Parathyroid adenoma (tissue), 2 donors: Measurements from ENCODE around the gene N4BP3.

ENCODE experiments used
- H2AFZ ChIP-seq: fragments of 300-600 bp; sonication (generic); one replicate; pipeline ENCODE4 v1.7.0; 2017; ENCODE audit warnings: antibody characterized with exemption, mild to moderate bottlenecking
- H3K27ac ChIP-seq: fragments of 300-600 bp; sonication (generic); one replicate; pipeline ENCODE4 v1.7.0; 2017
- H3K27me3 ChIP-seq: fragments of 300-600 bp; sonication (generic); one replicate; pipeline ENCODE4 v1.7.0; 2017; ENCODE audit warnings: low read length; ENCODE audit not compliant: control insufficient read depth, insufficient read depth
- H3K36me3 ChIP-seq: fragments of 300-600 bp; sonication (generic); one replicate; pipeline ENCODE4 v1.7.0; 2017; ENCODE audit warnings: low read length; ENCODE audit not compliant: control insufficient read depth, insufficient read depth
- H3K4me1 ChIP-seq: fragments of 300-600 bp; sonication (generic); one replicate; pipeline ENCODE4 v1.7.0; 2017; ENCODE audit warnings: control low read depth
- H3K4me2 ChIP-seq: fragments of 300-600 bp; sonication (generic); one replicate; pipeline ENCODE4 v1.7.0; 2017; ENCODE audit warnings: low read length
- H3K4me3 ChIP-seq: fragments of 300-600 bp; sonication (generic); one replicate; pipeline ENCODE4 v1.7.0; 2017; ENCODE audit warnings: low read depth, low read length
- H3K79me2 ChIP-seq: fragments of 300-600 bp; sonication (generic); one replicate; pipeline ENCODE4 v1.7.0; 2017; ENCODE audit warnings: control low read depth
- H3K9ac ChIP-seq: fragments of 300-600 bp; sonication (generic); one replicate; pipeline ENCODE4 v1.7.0; 2017; ENCODE audit warnings: mild to moderate bottlenecking
- H3K9me3 ChIP-seq: fragments of 300-600 bp; sonication (generic); one replicate; pipeline ENCODE4 v1.7.0; 2017; ENCODE audit warnings: low read length; ENCODE audit not compliant: control insufficient read depth
- TF ChIP-seq, protein P1 (sequence below): fragments of 300-600 bp; sonication (generic); IDR thresholded peaks from one replicate; pipeline ENCODE4 v1.7.0; 2017; ENCODE audit warnings: antibody characterized with exemption, mild to moderate bottlenecking
- donor health status: primary hyperparathyroidism.

The N4BP3 gene

GRCh38 chr5:178094345-178094744 is 19.0 kb upstream of the N4BP3 start:
- Histone ChIP-seq H3K79me2 (no peaks in the 10 kb centered on the region), H3K9me3 (no peaks in the 10 kb centered on the region), H3K27ac (no peak overlapping the region), H3K4me3 (no peak overlapping the region), H3K4me1 (no peaks in the 10 kb centered on the region), H3K27me3 (no peaks in the 10 kb centered on the region), H3K36me3 (no peaks in the 10 kb centered on the region), H2AFZ (no peak overlapping the region), H3K4me2 (no peak overlapping the region), H3K9ac (no peak overlapping the region)
- TF ChIP-seq, protein P1, sequence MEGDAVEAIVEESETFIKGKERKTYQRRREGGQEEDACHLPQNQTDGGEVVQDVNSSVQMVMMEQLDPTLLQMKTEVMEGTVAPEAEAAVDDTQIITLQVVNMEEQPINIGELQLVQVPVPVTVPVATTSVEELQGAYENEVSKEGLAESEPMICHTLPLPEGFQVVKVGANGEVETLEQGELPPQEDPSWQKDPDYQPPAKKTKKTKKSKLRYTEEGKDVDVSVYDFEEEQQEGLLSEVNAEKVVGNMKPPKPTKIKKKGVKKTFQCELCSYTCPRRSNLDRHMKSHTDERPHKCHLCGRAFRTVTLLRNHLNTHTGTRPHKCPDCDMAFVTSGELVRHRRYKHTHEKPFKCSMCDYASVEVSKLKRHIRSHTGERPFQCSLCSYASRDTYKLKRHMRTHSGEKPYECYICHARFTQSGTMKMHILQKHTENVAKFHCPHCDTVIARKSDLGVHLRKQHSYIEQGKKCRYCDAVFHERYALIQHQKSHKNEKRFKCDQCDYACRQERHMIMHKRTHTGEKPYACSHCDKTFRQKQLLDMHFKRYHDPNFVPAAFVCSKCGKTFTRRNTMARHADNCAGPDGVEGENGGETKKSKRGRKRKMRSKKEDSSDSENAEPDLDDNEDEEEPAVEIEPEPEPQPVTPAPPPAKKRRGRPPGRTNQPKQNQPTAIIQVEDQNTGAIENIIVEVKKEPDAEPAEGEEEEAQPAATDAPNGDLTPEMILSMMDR = no peak

DNA sequence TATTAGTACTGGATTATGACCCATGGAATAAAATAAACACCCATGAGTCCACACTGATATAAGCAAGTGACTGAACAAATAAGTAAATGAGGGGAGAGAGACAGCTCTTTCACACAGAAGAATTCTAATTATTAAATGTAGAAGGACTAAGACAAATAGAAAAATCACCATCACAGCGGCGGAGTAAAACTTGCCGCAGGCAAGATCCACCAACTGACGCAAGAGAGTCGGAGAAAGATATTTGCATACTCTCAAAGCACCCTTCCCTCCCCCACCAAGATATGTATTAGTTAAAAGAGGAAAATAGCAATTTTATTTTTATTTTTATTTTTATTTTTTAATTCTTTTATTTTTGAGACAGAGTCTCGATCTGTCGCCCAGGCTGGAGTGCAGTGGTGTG is 14.6 kb upstream of the N4BP3 start:
- no peaks in the 10 kb centered on the region for H3K9me3 ChIP-seq
- H3K27ac ChIP-seq = no peak overlapping the region
- no peak overlapping the region for H3K9ac ChIP-seq

GRCh38 chr5:178103612-178104011 is 9.7 kb upstream of the N4BP3 start:
- no peaks in the 10 kb centered on the region for H3K36me3 ChIP-seq
- peaks cover 16% of the 10 kb centered on the region for H3K4me1 ChIP-seq
- H2AFZ ChIP-seq = no peak overlapping the region
- H3K4me2 ChIP-seq = no peak overlapping the region
- H3K4me3 ChIP-seq = no peak overlapping the region
- H3K27ac ChIP-seq = no peak overlapping the region
- no peaks in the 10 kb centered on the region for H3K9me3 ChIP-seq
- TF ChIP-seq, protein P1 = no peak
- H3K79me2 ChIP-seq = no peaks in the 10 kb centered on the region
- H3K9ac ChIP-seq = no peak overlapping the region
- no peaks in the 10 kb centered on the region for H3K27me3 ChIP-seq

More for the DNA sequence above, 14.6 kb upstream of the N4BP3 start:
- Histone ChIP-seq H3K79me2 (no peaks in the 10 kb centered on the region), H3K4me3 (no peak overlapping the region), H3K4me1 (no peaks in the 10 kb centered on the region), H3K36me3 (no peaks in the 10 kb centered on the region), H3K4me2 (no peak overlapping the region), H2AFZ (no peak overlapping the region), H3K27me3 (no peaks in the 10 kb centered on the region)
- TF ChIP-seq, protein P1 = no peak

DNA sequence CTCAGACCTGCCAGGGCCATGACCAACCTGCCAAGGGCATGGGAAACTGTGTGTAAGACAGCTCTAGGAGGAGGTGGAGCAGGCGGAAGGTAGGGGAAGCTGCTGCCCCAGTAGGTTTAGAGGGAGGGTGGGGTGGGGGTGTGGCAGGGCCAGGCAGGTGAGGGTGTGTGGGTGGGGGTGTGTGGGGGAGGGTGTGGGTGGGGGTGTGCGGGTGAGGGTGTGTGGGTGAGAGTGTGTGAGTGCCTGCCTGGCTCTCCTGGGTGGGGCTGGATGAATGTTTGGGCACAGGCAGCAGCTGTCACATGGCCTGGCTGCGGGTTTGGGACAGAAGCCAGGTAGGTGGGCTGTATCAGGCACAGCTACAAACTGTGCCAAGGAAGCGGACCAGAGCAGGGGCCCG is 8.8 kb upstream of the N4BP3 start:
- H2AFZ ChIP-seq = peak overlapping the region; percentile 56
- no peaks in the 10 kb centered on the region for H3K79me2 ChIP-seq
- TF ChIP-seq, protein P1 = no peak
- H3K27me3 ChIP-seq = no peaks in the 10 kb centered on the region
- no peak overlapping the region for H3K4me2 ChIP-seq
- peaks cover 16% of the 10 kb centered on the region for H3K4me1 ChIP-seq
- no peak overlapping the region for H3K4me3 ChIP-seq
- no peaks in the 10 kb centered on the region for H3K36me3 ChIP-seq
- no peaks in the 10 kb centered on the region for H3K9me3 ChIP-seq
- H3K27ac ChIP-seq = no peak overlapping the region
- H3K9ac ChIP-seq = no peak overlapping the region

DNA sequence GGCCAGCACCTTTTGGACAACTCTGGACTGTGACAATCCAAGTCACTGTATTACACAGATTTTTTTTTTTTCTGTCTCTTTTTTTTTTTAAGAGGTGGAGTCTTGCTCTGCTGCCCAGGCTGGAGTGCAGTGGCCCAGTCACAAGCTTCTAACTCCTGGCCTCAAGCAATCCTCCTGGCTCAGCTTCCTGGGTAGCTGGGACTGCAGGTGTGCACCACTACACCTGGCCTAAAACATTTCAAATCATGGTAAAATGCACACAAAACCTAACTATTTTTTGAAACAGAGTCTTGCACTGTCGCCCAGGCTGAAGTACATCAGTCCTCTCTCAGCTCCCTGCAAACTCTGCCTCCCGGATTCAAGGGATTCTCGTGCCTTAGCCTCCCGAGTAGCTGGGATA is 7.2 kb upstream of the N4BP3 start:
- TF ChIP-seq, protein P1 = no peak
- Histone ChIP-seq H3K4me3 (no peak overlapping the region), H3K27ac (no peak overlapping the region), H3K4me1 (peaks cover 16% of the 10 kb centered on the region), H3K9ac (no peak overlapping the region), H3K27me3 (no peaks in the 10 kb centered on the region), H3K79me2 (no peaks in the 10 kb centered on the region), H2AFZ (no peak overlapping the region), H3K9me3 (no peaks in the 10 kb centered on the region), H3K36me3 (no peaks in the 10 kb centered on the region), H3K4me2 (no peak overlapping the region)
